Heart left ventricle (tissue), 16 donors: ENCODE data around the gene FAM98B. TPM values are rescaled to one million over a fixed set of nuclear protein-coding genes. Genes with fewer than 3 reads are reported as not detected.

ENCODE experiments used
- ATAC-seq, 4 donors: fragments of 200-7000 bp; cut with Tn5 transposase; one replicate each; pipeline ENCODE4 v1.9.1; 2020 to 2022; ENCODE audit warnings: moderate library complexity in 4 of 4, mild to moderate bottlenecking in 3 of 4, moderate number of reproducible peaks in 1 of 4
- DNase-seq, 5 donors: peaks; one replicate each; pipeline ENCODE4 v3.0.0-alpha.2; 2020
- H3K27ac ChIP-seq, 12 donors: fragments of 200-600 bp; sonication (generic) in 4 of 12; one replicate each; pipeline versions ENCODE4 v1.5.0 to v1.8.0; 2016 to 2022; ENCODE audit warnings: mild to moderate bottlenecking in 2 of 12
- H3K27me3 ChIP-seq, 9 donors: fragments of 200-600 bp; sonication (generic) in 2 of 9; one replicate each; pipeline versions ENCODE4 v1.5.1 to v1.8.0; 2016 to 2022; ENCODE audit warnings: mild to moderate bottlenecking in 3 of 9
- H3K36me3 ChIP-seq, 9 donors: fragments of 200-600 bp; sonication (generic) in 2 of 9; one replicate each; pipeline versions ENCODE4 v1.5.0 to v1.8.0; 2018 to 2022; ENCODE audit warnings: mild to moderate bottlenecking in 2 of 9
- H3K4me1 ChIP-seq, 12 donors: fragments of 200-600 bp; sonication (generic) in 4 of 12; one replicate each; pipeline versions ENCODE4 v1.5.0 to v1.8.0; 2016 to 2022; ENCODE audit warnings: mild to moderate bottlenecking in 3 of 12
- H3K4me3 ChIP-seq, 12 donors: fragments of 200-600 bp; sonication (generic) in 4 of 12; one replicate each; pipeline versions ENCODE4 v1.5.0 to v1.8.0; 2017 to 2022; ENCODE audit warnings: mild to moderate bottlenecking in 9 of 12, moderate library complexity in 4 of 12
- H3K9me3 ChIP-seq, 12 donors: fragments of 200-600 bp; sonication (generic) in 4 of 12; one replicate each; pipeline versions ENCODE4 v1.5.0 to v1.8.0; 2016 to 2022; ENCODE audit warnings: mild to moderate bottlenecking in 1 of 12
- CTCF ChIP-seq, 12 donors: fragments of 200-600 bp; sonication (generic) in 4 of 12; IDR thresholded peaks; one replicate each; pipeline versions ENCODE4 v1.5.0 to v1.8.0; 2018 to 2022; ENCODE audit warnings: antibody characterized with exemption in 12 of 12, mild to moderate bottlenecking in 5 of 12
- POLR2A ChIP-seq, 2 donors: fragments of 450-650 bp; IDR thresholded peaks; one replicate each; pipeline ENCODE4 v1.6.1; 2017; ENCODE audit warnings: antibody characterized with exemption in 2 of 2, mild to moderate bottlenecking in 2 of 2, moderate library complexity in 2 of 2
- WGBS, 4 donors: extraction: QIAGEN DNeasy Blood & Tissue Kit in 2 of 4; methylation state at CpG; one replicate each; pipeline versions ENCODE4 v1.1.5 to v1.1.7; 2013 to 2018; 5-methylcytosine and 5-hydroxymethylcytosine counted together
- intact Hi-C, 10 donors: fragments of 100-400 bp; cut with DNase I; formaldehyde crosslinking; loops; one replicate each; pipeline versions ENCODE4 v1.11.1 to v1.14.2; 2022
- polyA plus RNA-seq, 2 donors: library from polyadenylated mRNA; stranded (reverse); fragments of 200-250 nt; gene quantifications; one replicate each; pipeline ENCODE4 v1.2.3, GENCODE V29; 2013
- total RNA-seq, 9 donors: library from RNA; depleted of rRNA in 2 of 9; stranded (reverse); fragments of >200 nt in 2 of 9; fragmentation: NEBNext Ultra II Directional in 3 of 9; extraction: Animal tissue kit (Norgen Biotek cat#: 25700) in 3 of 9; gene quantifications; one replicate each; pipeline versions ENCODE4 v1.1.0 to v1.2.4, GENCODE V29; 2016 to 2023
- donor health status: ischemic (EF 13 %, LVEDD 7.1; RV severe dilation, severe dysfunction).
- donor health status: healthy with polysubstance abuse.
- donor health status: DM: no; HTN: yes; CAD: no.
- donor health status: DM: no; HTN: no; CAD: no.
- donor health status: ischemic (EF 25% LVEDD 6.9; RV normal size, moderate dysfunction).
- donor health status: ischemic (EF 25% LVEDD 5.7; RV mildly dilated, moderate dysfunction).
- donor health status: healthy.
- donor health status: DM: yes; HTN: yes; CAD: no.
- donor health status: ischemic (EF 35%, LVEDD 5.7; RV mildly dilated, moderate dysfunction).
- donor health status: nonischemic (EF 11% LVEDD 7.7; RV severe dilation, severe dysfunction).
- donor health status: DM: yes; HTN: yes; CAD: no.
- donor health status: PGD.
- donor health status: ischemic (EF 29% LVEDD 5.4; RV normal size, mild dysfunction).
- donor health status: nonischemic (EF 23%, LVEDD 6.1; RV moderate dilation, normal function).

The FAM98B gene
- total and polyA plus RNA-seq, 11 donors: 7.8 to 29.4 (median 21.2) TPM

- peaks cover 0 to 20% (median 6%) of the 10 kb centered on the region in 12 donors for H3K4me1 ChIP-seq
- no peaks in the 10 kb centered on the region for H3K36me3 ChIP-seq
- H3K4me3 ChIP-seq: no peak overlapping the region
- DNase-seq: no peak
- no peaks in the 10 kb centered on the region for H3K27me3 ChIP-seq
- intact Hi-C loops: no loop called here
- WGBS, 4 donors: 75 to 86% (median 82%) methylated on average over 6 of the region's 6 CpGs
- TF ChIP-seq CTCF (IDR thresholded peaks at IDR 0.05) (no peak), POLR2A (IDR thresholded peaks at IDR 0.05) (no peak)
- H3K27ac ChIP-seq: no peak overlapping the region
- H3K9me3 ChIP-seq: no peaks in the 10 kb centered on the region
- ATAC-seq: no peak
These were observed 79.5 kb downstream of the FAM98B start for GRCh38 chr15:38533416-38533915.

- no peaks in the 10 kb centered on the region for H3K36me3 ChIP-seq
- no peak for DNase-seq
- H3K9me3 ChIP-seq: no peaks in the 10 kb centered on the region
- H3K27me3 ChIP-seq: no peaks in the 10 kb centered on the region
- TF ChIP-seq POLR2A (IDR thresholded peaks at IDR 0.05) (no peak), CTCF (IDR thresholded peaks at IDR 0.05) (no peak)
- intact Hi-C loops: no loop called here
- no peak overlapping the region for H3K27ac ChIP-seq
- H3K4me3 ChIP-seq: no peak overlapping the region
- no peak for ATAC-seq
- peaks cover 0 to 20% (median 6%) of the 10 kb centered on the region in 12 donors for H3K4me1 ChIP-seq
These were observed 80.0 kb downstream of the FAM98B start for GRCh38 chr15:38533926-38534325.

- H3K27me3 ChIP-seq: no peaks in the 10 kb centered on the region
- WGBS, 4 donors: 78 to 92% (median 86%) methylated on average over 3 of the region's 3 CpGs
- no peak for DNase-seq
- peaks cover 0 to 20% (median 6%) of the 10 kb centered on the region in 12 donors for H3K4me1 ChIP-seq
- no peaks in the 10 kb centered on the region for H3K36me3 ChIP-seq
- H3K9me3 ChIP-seq: no peaks in the 10 kb centered on the region
- ATAC-seq: no peak
- peak overlapping the region in 1 of 12 donors; percentile 49 for H3K27ac ChIP-seq
- intact Hi-C loops: no loop called here
- no peak for TF ChIP-seq CTCF (IDR thresholded peaks at IDR 0.05)
- TF ChIP-seq POLR2A (IDR thresholded peaks at IDR 0.05): no peak
- no peak overlapping the region for H3K4me3 ChIP-seq
These were observed 80.8 kb downstream of the FAM98B start for GRCh38 chr15:38534691-38535090.

- intact Hi-C loops: no loop called here
- peak overlapping the region in 6 of 12 donors; percentile 4 to 49 (median 30) for H3K27ac ChIP-seq
- WGBS, 4 donors: 70 to 79% (median 72%) methylated on average over 8 of the region's 8 CpGs
These were observed 81.7 kb downstream of the FAM98B start for GRCh38 chr15:38535491-38536200.

More at GRCh38 chr15:38535491-38536200, 81.7 kb downstream of the FAM98B start:
- DNase-seq (peak in 1 of 5 donors; percentile 64), ATAC-seq (peak; percentile 26 to 85 (median 38))
- peaks cover 0 to 20% (median 6%) of the 10 kb centered on the region in 12 donors for H3K4me1 ChIP-seq
- no peaks in the 10 kb centered on the region for H3K27me3 ChIP-seq
- H3K36me3 ChIP-seq: no peaks in the 10 kb centered on the region
- H3K9me3 ChIP-seq: no peaks in the 10 kb centered on the region
- TF ChIP-seq POLR2A (IDR thresholded peaks at IDR 0.05) (no peak), CTCF (IDR thresholded peaks at IDR 0.05) (no peak)
- no peak overlapping the region for H3K4me3 ChIP-seq
